Smooth muscle cell (in vitro differentiated cells): Measurements from ENCODE around the gene RASGRP2. TPM values are rescaled to one million over a fixed set of nuclear protein-coding genes. Genes with fewer than 3 reads are reported as not detected.

ENCODE experiments used
- DNase-seq: peaks from one replicate; lab custom pipeline; 2025; ENCODE audit not compliant: unreplicated experiment; lab: John Stamatoyannopoulos, UW
- H2AFZ ChIP-seq: fragments of 200-600 bp; sonication (generic); 2 replicates; pipeline ENCODE4 v1.6.0; 2016; ENCODE audit warnings: antibody characterized with exemption, low read depth, mild to moderate bottlenecking
- H3F3A ChIP-seq: fragments of 200-600 bp; sonication (generic); 2 replicates; pipeline ENCODE4 v1.6.0; 2017; ENCODE audit warnings: antibody characterized with exemption, low read depth
- H3K27ac ChIP-seq: fragments of 200-600 bp; sonication (generic); 2 replicates; pipeline ENCODE4 v1.5.1; 2016; ENCODE audit warnings: low read depth, mild to moderate bottlenecking
- H3K27me3 ChIP-seq: fragments of 200-600 bp; sonication (generic); 2 replicates; pipeline ENCODE4 v1.6.1; 2016; ENCODE audit warnings: low read depth, mild to moderate bottlenecking
- H3K36me3 ChIP-seq: fragments of 200-600 bp; sonication (generic); 2 replicates; pipeline ENCODE4 v1.5.1; 2016; ENCODE audit warnings: low read depth
- H3K4me1 ChIP-seq: fragments of 200-600 bp; sonication (generic); 2 replicates; pipeline ENCODE4 v1.5.1; 2016; ENCODE audit warnings: low read depth
- H3K4me2 ChIP-seq: fragments of 200-600 bp; sonication (generic); 2 replicates; pipeline ENCODE4 v1.6.0; 2016; ENCODE audit warnings: mild to moderate bottlenecking
- H3K4me3 ChIP-seq: fragments of 200-600 bp; sonication (generic); 2 replicates; pipeline ENCODE4 v1.5.1; 2016; ENCODE audit warnings: mild to moderate bottlenecking
- H3K79me2 ChIP-seq: fragments of 200-600 bp; sonication (generic); 2 replicates; pipeline ENCODE4 v1.6.0; 2016; ENCODE audit warnings: low read depth, mild to moderate bottlenecking
- H3K9ac ChIP-seq: fragments of 200-600 bp; sonication (generic); 2 replicates; pipeline ENCODE4 v1.6.0; 2016; ENCODE audit warnings: low read depth
- H3K9me3 ChIP-seq: fragments of 200-600 bp; sonication (generic); replicated peaks from 2 replicates; pipeline ENCODE4 v1.5.1; 2016; ENCODE audit warnings: low read depth
- H4K20me1 ChIP-seq: fragments of 200-600 bp; sonication (generic); 2 replicates; pipeline ENCODE4 v1.6.0; 2016; ENCODE audit warnings: low read depth
- WGBS: methylation state at CpG from one replicate; pipeline ENCODE4 v1.1.7; 2016; ENCODE audit warnings: low lambda C conversion rate; 5-methylcytosine and 5-hydroxymethylcytosine counted together
- polyA plus RNA-seq: library from polyadenylated mRNA; unstranded; fragments of >200 nt; fragmentation: Nextera tagmentation; extraction: Ambion mirVana; gene quantifications from 2 replicates; pipeline ENCODE4 v1.2.1, GENCODE V29; 2016
- total RNA-seq: library from RNA; depleted of rRNA; stranded (reverse); fragments of >200 nt; gene quantifications from 2 replicates; pipeline ENCODE4 v1.2.3, GENCODE V29; 2014
- TF ChIP-seq, protein P1 (sequence below): fragments of 200-600 bp; sonication (generic); IDR thresholded peaks from 2 replicates; pipeline ENCODE4 v1.5.1; 2017; ENCODE audit warnings: borderline replicate concordance, mild to moderate bottlenecking, antibody characterized with exemption; ENCODE audit not compliant: insufficient read depth, poor library complexity, severe bottlenecking

Gene RASGRP2
- total and polyA plus RNA-seq, 2 experiments from 2014 or later: 0.78 to 2.9 TPM

DNA sequence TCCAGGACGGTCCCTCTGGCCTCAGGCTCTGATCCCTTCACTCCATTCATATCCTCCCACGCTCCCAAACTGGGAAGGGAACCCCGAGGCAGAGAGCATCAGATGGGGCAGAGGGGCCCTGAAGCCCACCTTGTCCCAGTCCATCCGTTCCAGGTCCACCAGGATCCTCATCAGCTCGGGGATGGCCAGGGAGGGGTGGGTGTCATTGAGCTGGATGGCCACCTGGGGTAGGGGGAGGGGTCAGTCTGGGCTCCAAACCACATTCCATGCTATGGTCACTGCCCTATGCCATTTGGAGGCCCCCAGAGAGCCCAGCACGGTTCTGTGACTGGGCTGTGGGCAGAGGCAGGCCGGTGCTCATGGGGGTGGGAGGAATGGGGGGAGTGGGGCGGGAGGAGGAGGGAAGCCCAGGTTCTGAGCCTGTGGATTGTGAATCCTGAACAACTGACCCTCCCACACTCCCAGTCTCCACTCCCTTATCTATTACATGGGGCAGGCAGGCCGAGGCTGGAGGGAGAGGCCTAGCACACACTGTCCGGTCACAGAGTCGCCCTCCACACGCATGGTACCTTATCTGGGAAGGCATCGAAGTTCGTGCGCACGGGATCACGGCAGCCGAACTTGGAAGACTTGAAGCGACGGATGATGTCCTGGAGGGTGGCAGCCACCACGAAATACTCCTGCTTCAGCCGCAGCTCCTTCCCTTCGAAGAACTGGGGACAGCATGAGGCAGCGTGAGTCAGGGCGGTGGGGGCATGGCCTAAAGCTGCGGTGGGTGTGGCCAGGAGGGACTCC is 10.4 kb upstream of the RASGRP2 start:
- WGBS: 86% methylated on average over 24 of the region's 26 CpGs
- Histone ChIP-seq H3K27ac (no peak overlapping the region), H3K9me3 (no peaks in the 10 kb centered on the region), H3F3A (no peaks in the 10 kb centered on the region), H3K4me2 (no peak overlapping the region), H4K20me1 (no peaks in the 10 kb centered on the region), H3K36me3 (no peaks in the 10 kb centered on the region), H3K79me2 (no peaks in the 10 kb centered on the region), H3K4me1 (no peaks in the 10 kb centered on the region), H3K4me3 (no peak overlapping the region), H2AFZ (no peak overlapping the region), H3K27me3 (no peaks in the 10 kb centered on the region), H3K9ac (no peak overlapping the region)
- DNase-seq: no peak
- TF ChIP-seq, protein P1, sequence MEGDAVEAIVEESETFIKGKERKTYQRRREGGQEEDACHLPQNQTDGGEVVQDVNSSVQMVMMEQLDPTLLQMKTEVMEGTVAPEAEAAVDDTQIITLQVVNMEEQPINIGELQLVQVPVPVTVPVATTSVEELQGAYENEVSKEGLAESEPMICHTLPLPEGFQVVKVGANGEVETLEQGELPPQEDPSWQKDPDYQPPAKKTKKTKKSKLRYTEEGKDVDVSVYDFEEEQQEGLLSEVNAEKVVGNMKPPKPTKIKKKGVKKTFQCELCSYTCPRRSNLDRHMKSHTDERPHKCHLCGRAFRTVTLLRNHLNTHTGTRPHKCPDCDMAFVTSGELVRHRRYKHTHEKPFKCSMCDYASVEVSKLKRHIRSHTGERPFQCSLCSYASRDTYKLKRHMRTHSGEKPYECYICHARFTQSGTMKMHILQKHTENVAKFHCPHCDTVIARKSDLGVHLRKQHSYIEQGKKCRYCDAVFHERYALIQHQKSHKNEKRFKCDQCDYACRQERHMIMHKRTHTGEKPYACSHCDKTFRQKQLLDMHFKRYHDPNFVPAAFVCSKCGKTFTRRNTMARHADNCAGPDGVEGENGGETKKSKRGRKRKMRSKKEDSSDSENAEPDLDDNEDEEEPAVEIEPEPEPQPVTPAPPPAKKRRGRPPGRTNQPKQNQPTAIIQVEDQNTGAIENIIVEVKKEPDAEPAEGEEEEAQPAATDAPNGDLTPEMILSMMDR: no peak

DNA sequence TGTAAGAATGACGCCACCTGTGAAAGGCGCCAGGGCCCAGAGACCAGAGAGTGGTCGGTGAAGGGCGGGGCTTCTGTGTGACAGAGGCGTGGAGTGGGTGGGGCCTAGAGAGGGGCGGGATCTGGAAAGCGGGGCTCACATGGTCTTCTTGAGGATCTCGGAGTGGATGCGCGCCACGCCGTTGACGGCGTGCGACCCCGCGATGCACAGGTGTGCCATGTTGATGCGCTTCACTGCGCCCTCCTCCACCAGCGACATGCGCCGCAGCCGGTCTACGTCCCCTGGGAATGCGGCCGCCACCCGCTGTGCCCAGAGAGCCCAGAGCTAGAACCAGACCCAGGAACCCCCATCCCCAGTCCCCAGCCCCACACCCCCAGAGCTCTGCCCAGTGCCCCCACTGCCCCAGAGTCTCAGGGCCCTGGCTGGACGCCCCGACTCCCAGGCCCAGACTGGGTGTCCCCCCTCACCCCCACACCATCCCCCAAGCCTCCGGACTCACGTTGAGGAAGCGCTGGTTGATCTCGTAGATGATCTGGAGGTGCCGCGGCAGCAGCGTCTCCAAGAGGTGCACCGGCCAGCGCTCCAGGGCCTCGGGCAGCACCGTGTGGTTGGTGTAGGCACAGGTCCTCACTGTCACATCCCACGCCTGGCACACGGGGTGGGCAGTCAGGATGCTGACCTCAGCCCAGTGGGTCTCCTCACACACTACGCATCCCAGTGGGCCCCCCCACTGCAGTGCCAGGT is 9.6 kb upstream of the RASGRP2 start:
- Histone ChIP-seq H3K4me1 (no peaks in the 10 kb centered on the region), H3K27ac (no peak overlapping the region), H3K4me2 (no peak overlapping the region), H3K9me3 (no peaks in the 10 kb centered on the region), H3K36me3 (no peaks in the 10 kb centered on the region), H2AFZ (no peak overlapping the region), H3K27me3 (no peaks in the 10 kb centered on the region), H3K9ac (no peak overlapping the region), H3K4me3 (no peak overlapping the region), H3F3A (no peaks in the 10 kb centered on the region), H4K20me1 (no peaks in the 10 kb centered on the region), H3K79me2 (no peaks in the 10 kb centered on the region)
- WGBS: 98% methylated on average over 34 of the region's 43 CpGs
- DNase-seq: no peak
- TF ChIP-seq, protein P1: no peak

DNA sequence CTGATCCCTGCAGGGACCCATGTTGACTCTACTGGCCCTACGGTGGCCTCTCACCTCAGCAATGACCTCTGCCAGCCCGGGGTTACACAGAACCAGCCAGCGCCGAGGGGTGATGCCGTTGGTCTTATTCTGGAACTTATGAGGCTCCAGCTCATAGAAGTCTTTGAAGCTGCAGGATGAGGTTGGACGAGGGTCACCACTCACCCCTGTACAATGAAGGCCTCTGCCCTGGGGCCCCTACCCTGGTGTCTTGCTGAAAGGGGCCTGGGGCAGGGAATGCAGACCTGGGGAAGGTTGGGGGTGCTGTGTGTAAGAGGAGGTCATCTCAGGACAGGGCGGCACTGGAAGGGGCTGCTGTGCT is 9.1 kb upstream of the RASGRP2 start:
- Histone ChIP-seq H3K4me1 (no peaks in the 10 kb centered on the region), H2AFZ (no peak overlapping the region), H3F3A (no peaks in the 10 kb centered on the region), H3K27me3 (no peaks in the 10 kb centered on the region), H3K4me3 (no peak overlapping the region), H3K9me3 (no peaks in the 10 kb centered on the region), H3K4me2 (no peak overlapping the region), H3K27ac (no peak overlapping the region), H3K9ac (no peak overlapping the region), H3K36me3 (no peaks in the 10 kb centered on the region), H4K20me1 (no peaks in the 10 kb centered on the region), H3K79me2 (no peaks in the 10 kb centered on the region)
- DNase-seq: no peak
- WGBS: 96% methylated on average over 7 of the region's 7 CpGs
- TF ChIP-seq, protein P1: no peak
